Measurements from ENCODE around the gene GCC1. TPM values are rescaled to one million over a fixed set of nuclear protein-coding genes. Genes with fewer than 3 reads are reported as not detected.

The GCC1 gene
- total and polyA plus RNA-seq, 2 donors (not counting 3 experiments of a cell fraction or from before 2014, with no cell fraction given) = 4.6 to 15.5 TPM

DNA sequence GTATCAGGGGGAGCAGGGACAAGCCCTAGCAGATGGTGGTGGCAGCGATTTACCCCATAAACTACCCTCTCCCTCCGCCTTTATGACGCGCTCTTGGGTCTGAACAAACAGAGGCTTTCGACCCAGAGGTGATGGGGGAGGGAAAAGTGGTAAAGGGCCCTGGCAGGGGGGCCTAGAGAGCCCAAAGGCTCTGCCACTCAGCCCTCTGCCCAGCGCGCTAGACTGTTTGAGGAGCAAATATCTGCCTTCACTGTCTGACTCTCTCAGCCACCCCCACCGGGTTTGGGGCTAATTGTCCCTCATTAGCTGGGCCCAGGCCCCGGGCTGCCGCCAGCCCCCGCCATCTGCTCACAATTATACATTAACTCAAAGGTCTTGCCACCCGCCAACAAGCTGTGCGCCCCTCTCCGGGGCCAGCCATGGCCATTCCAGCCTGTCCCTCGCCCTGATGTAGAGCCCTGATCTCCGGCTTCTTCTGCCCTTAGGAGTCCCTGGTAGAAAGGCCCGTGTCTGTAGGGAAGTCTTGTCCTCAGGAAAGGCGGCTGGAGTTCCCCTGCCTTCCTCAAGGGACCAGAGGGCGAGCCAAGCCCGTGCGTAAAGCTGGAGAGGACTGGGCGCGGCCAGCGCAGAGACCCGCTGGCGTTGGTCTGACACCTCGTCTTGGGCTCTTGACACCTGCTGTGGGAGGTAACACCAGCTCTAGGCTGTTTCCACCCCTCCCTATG lies 34.4 kb upstream of the GCC1 start:
- ChIA-PET CTCF (interaction anchor here (0.9 to 1.6 kb wide), 2 partner anchors 587 to 590 kb away, joined by 3 to 4 read pairs; no protein-coding TSS in a partner anchor), POLR2A (no interaction called here)
- Histone ChIP-seq H3K79me2 (ENCODE audit: control insufficient read depth, insufficient read depth, low read length) (no peaks in the 10 kb centered on the region), H3K36me3 (ENCODE audit: control insufficient read depth in 2 of 2, extremely low read depth in 1 of 2, insufficient read depth in 2 of 2, low read length in 2 of 2) (no peaks in the 10 kb centered on the region), H4K20me1 (replicated peaks; ENCODE audit: control insufficient read depth, extremely low read depth, insufficient read depth, low read length) (no peaks in the 10 kb centered on the region), H3K9me3 (replicated peaks; ENCODE audit: control insufficient read depth, insufficient read depth, low read length) (no peaks in the 10 kb centered on the region), H3K4me1 (ENCODE audit: control insufficient read depth, extremely low read depth, insufficient read depth, low read length) (no peaks in the 10 kb centered on the region), H3K27me3 (ENCODE audit: control insufficient read depth in 2 of 2, insufficient read depth in 2 of 2, low read length in 2 of 2) (peaks cover 30 to 44% of the 10 kb centered on the region in 2 experiments), H3K9ac (replicated peaks; ENCODE audit: extremely low read depth, insufficient read depth, low read length) (no peak overlapping the region), H3K4me2 (ENCODE audit: insufficient read depth, low read length) (no peak overlapping the region), H3K9me1 (replicated peaks; ENCODE audit: control insufficient read depth, extremely low read depth, insufficient read depth, low read length) (no peaks in the 10 kb centered on the region), H3K4me3 (replicated peaks in 1 of 3; ENCODE audit: insufficient read depth in 1 of 3, low read depth in 1 of 3, low read length in 3 of 3) (no peak overlapping the region), H3K27ac (ENCODE audit: insufficient read depth, low read depth, low read length) (no peak overlapping the region), H2AFZ (ENCODE audit: low read depth, low read length) (no peak overlapping the region)
- intact Hi-C loops (cut with micrococcal nuclease) = loop anchor here (1.0 to 10.0 kb wide), 2 partner anchors 23 to 115 kb away; no protein-coding TSS in a partner anchor
- dilution Hi-C loops (cut with MboI; ENCODE audit: extremely low pct_ligation_motif_present, low sequenced_read_pairs) = no loop called here
- no peak for DNase-seq (ENCODE audit: low read depth, low spot score)
- FAIRE-seq = no peak
- TF ChIP-seq JUN (IDR thresholded peaks at IDR 0.05; ENCODE audit: borderline replicate concordance, insufficient read depth, insufficient read length, low read depth) = no peak
- no peak for TF ChIP-seq POLR2A (IDR thresholded peaks at IDR 0.05; ENCODE audit: low read depth, low read length)
- TF ChIP-seq MAX (IDR thresholded peaks at IDR 0.05; ENCODE audit: insufficient read depth, insufficient read length) = no peak
- no peak for TF ChIP-seq MYC (IDR thresholded peaks at IDR 0.05; ENCODE audit: low read depth, low read length)
- no peak for TF ChIP-seq EZH2 (IDR thresholded peaks at IDR 0.05; ENCODE audit: borderline replicate concordance, low read depth, low read length, severe bottlenecking)
- TF ChIP-seq POLR2AphosphoS5 (IDR thresholded peaks at IDR 0.05; ENCODE audit: insufficient read depth, low read depth, low read length) = no peak
- TF ChIP-seq FOS (IDR thresholded peaks at IDR 0.05; ENCODE audit: borderline replicate concordance, insufficient read depth, low read length) = no peak
- TF ChIP-seq GATA2 (IDR thresholded peaks at IDR 0.05; ENCODE audit: insufficient read depth, insufficient read length, low read depth, low read length) = no peak
- TF ChIP-seq, protein P1, sequence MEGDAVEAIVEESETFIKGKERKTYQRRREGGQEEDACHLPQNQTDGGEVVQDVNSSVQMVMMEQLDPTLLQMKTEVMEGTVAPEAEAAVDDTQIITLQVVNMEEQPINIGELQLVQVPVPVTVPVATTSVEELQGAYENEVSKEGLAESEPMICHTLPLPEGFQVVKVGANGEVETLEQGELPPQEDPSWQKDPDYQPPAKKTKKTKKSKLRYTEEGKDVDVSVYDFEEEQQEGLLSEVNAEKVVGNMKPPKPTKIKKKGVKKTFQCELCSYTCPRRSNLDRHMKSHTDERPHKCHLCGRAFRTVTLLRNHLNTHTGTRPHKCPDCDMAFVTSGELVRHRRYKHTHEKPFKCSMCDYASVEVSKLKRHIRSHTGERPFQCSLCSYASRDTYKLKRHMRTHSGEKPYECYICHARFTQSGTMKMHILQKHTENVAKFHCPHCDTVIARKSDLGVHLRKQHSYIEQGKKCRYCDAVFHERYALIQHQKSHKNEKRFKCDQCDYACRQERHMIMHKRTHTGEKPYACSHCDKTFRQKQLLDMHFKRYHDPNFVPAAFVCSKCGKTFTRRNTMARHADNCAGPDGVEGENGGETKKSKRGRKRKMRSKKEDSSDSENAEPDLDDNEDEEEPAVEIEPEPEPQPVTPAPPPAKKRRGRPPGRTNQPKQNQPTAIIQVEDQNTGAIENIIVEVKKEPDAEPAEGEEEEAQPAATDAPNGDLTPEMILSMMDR (IDR thresholded peaks at IDR 0.05; ENCODE audit: extremely low read depth in 1 of 2, insufficient read depth in 1 of 2, low read depth in 1 of 2, low read length in 2 of 2) = no peak
- no TSS peak for BruUV-seq (replicated peaks)
